ENCODE measurements around the gene TMEM145.
A peak's percentile ranks its signal among the peaks of the same experiment; 100 is the strongest.
"Not testable (repeated sequence)": the region's sequence is repeated elsewhere in the genome, so short reads cannot be mapped to it uniquely, and the experiment has no call there.

Gene TMEM145

DNA sequence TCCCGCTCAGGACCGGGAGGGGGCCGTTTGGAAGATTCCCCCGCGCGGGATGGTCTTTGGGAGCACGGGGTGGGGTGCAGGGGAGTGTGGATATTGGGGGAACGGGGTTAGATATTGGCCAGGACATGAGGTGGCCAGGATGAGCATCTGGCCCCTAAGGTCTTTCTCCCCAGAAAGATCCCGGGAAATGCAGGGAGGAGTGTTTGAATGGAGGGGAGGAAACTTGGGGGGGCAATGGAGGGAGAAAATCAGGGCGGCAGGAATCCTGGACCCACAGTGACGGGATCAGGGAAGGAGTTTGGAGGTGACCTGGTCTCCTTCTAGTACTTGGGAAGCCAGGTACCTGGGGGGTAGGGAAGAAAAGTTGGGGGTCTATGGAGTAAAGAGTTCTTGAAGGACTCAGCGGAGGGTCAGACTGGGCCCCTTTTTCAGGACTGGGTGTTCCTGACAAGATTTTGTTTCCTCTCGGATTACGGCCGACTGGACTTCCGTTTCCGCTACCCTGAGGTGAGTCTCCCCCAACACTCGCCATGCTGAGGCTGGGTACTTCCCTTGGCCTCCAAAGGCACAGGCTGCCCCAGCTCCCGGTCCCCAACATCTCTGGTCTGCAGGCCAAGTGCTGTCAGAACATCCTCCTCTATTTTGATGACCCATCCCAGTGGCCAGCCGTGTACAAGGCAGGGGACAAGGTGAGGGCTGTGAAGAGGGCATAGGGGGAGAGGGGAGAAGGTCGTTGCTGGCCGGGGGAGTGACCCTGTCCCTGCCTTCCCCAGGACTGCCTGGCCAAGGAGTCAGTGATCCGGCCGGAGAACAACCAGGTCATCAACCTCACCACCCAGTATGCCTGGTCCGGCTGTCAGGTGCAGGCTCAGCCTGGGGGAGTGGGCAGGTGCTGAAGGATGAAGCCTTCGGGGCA is 989 bp downstream of the TMEM145 start:
- no peak for DNase-seq (ENCODE audit: low read depth in 3 of 3)

DNA sequence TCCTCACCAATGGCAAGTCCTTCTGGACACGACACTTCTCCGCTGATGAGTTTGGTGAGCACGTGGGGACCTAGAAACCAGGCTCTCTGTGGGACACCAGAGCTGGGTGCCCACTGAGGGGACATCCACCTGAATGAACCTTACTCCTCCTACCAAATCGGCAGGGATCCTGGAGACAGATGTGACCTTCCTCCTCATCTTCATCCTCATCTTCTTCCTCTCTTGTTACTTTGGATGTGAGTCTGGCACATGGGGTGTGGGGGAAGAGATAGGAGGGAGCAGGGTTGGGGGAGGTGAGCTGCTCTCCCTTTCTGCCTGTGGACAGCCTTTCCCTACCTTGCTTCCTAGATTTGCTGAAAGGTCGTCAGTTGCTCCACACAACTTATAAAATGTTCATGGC is 1.9 kb downstream of the TMEM145 start:
- no peak for DNase-seq (ENCODE audit: low read depth in 3 of 3)

DNA sequence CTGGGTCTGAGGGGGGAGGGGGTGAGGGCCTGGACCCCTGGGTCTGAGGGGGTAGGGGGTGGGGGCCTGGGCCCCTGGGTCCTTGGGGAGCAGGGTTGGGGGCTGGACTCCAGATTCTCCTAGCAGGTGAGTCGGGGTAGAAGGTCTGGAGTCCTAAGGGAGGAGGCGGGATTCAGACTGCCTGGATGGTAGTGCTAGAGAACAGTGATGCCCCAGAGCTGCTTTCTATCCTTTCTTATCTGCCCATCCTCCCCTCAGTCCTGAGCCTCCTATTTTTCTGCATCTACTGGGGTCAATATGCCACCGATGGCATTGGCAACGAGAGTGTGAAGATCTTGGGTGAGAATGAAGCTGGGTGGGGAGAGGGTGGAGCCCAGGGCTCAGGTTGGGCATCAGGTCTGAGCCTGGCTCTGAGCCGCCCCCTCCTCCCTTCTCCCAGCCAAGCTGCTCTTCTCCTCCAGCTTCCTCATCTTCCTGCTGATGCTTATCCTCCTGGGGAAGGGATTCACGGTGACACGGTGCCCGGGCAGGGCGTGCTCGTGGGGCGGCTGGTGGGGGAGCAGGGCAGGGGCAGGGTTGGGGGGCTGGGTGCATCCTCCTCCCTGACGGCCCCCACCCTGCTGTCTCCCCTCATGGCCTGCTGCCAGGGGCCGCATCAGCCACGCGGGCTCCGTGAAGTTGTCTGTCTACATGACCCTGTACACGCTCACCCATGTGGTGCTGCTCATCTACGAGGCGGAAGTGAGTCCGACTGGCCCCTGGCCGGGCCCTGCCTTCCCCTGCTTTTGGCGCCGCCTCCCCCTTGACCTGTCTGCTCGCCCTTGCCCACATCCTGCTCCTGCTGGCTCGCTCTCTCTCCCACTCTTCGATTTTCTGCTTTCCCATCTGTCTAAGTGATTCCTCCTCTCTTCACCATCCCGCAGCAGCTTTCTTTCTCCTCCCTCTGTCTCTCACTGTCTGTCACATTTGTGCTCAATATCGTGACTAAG is 3.4 kb downstream of the TMEM145 start:
- DNase-seq (ENCODE audit: low read depth in 3 of 3): no peak

DNA sequence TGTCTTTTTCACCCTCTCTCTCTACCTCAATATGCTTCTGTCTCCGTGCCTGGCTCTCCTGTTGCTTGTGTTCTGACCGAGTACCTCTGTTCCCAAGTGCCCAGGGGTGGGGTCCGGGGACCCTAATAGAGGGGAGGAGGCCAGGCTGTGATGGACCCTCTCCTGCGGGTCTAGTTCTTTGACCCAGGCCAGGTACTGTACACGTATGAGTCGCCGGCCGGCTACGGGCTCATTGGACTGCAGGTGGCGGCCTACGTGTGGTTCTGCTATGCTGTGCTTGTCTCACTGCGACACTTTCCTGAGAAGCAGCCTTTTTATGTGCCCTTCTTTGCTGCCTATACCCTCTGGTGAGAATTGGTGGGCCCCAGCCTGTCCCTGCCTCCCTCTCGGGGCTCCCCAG is 4.4 kb downstream of the TMEM145 start:
- DNase-seq (ENCODE audit: low read depth in 3 of 3): no peak

DNA sequence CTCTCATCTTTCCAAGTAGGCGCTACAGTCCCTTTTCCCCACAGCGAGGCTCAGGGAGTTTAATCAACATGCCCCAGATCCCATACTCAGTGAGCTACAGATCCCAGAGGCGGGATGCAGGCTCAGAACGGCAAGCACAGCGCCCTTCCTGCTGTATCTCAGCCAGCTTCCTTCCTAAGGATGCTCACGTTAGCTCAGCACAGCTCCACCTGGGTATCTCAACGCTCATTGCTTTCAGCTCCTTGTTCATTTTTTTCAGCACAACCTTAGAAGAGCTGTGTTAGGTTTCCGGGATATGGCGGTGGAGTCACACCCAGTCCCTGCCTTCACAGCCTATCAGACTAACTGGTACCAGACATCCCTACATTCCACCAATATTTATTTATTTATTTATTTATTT is 9.2 kb downstream of the TMEM145 start:
- DNase-seq (ENCODE audit: low read depth in 3 of 3): no peak

DNA sequence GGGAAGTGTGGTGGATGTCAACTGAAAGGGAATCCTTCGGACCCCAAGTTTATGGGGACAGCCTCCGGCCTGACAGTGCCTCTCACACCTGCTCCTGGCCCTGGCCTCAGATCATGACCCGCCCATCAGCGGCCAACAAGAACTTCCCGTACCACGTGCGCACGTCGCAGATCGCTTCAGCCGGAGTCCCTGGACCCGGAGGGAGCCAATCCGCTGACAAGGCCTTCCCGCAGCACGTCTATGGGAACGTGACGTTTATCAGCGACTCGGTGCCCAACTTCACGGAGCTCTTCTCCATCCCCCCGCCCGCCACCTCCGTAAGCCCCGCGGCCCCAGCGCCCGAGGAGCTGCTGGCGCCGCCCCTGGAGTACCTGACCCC is 10.4 kb downstream of the TMEM145 start:
- DNase-seq (ENCODE audit: low read depth in 3 of 3): no peak

DNA sequence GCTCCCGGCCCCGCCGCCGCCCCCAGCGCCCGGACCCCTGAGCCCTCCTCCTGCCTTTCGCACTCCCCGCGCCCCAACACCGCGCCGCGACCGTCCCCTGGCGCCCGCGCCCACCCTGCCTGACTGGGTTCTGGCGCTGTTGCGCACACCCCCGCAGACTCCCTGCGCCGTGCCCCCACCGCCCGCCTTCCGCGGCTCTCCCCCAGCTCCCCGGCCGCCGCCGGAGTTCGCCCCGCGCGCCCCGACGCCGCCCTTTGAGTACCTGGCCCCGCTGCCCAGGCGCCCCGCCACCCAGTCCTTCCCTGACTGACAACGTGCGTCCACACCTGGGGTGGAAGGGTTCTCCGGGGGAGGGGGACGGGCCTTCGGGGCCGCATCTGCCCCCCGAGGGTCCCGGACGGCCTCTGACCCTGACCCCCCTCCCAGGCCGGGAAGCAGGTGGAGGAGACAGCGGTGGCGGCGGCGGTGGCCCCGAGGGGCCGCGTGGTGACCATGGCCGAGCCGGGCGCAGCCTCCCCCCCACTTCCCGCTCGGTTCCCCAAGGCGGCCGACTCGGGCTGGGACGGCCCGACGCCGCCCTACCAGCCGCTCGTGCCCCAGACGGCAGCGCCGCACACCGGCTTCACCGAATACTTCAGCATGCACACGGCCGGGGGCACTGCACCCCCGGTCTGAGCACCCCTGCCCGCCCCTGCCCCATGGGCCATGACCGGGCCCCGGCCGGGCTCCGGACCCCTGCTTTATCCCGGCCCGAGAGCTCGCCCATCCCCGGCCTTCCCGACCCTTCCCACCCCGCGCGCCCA is 10.9 kb downstream of the TMEM145 start:
- DNase-seq (ENCODE audit: low read depth in 3 of 3): peak in 1 of 3 experiments; percentile 18

DNA sequence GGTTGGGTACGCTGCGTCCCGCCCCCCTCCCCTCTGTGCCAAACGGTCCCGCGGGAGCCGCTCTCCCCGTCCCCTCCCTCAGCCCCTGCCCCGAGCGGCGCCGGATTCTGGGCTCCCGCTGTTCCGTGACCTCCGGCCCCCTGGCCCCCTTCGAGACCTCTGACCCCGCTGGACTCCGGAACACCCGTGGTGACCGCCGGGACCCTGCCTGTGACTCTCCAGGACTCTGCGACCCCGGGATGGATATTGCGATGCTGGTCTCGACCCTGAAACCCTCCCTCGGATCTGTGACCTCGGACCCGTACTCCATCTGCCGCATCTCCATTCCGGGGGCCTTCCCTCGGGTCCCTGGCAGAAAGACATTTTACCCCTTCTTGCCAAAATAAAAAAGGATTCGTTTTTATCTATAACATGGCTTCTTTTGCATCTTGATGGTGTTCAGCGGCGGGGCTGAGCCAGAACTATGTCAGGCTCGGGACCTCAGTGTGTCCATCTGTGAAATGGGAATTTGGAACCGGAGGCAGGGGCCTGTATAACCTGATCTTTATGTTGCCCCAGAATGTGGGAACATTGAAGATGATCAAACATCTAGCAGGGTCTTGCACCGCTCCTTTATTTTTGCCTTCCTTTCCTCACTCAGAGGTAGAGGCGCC is 11.7 kb downstream of the TMEM145 start:
- DNase-seq (ENCODE audit: low read depth in 3 of 3): no peak

DNA sequence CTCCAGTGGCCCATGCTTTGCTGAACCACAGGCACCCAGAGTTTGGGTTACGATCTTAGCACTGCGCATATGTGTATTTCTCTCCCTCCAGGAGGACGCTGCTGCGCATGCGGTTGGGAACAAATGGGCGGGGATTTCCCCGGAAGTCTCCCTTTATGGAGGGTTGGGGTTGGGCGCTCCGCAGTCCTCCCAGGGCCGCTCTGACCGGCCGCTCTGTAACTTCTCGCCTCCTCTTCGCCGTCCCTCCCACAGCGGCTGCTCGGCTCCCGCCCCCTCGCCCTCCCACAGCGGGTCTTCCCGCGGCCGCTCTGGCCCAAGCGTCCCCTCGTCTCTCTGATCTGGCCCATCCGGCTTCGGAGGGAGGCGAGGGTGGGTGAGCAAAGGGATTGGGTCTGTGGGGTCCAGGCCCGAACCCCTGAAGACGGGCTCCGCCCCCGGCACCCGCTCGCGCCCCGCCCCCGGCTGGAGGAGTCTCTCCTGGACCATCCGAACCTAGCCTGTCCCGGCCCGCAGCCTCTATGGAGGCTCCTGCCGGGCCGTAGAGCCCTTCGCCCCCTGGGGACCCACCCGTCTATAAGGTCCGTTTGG is 12.3 kb downstream of the TMEM145 start, which contains the start of gene MEGF8:
Gene MEGF8, plus strand, starts transcription at position 328 of the 588 bp plus-strand sequence. CDS start 609 bp downstream, outside the sequence.
- DNase-seq (ENCODE audit: low read depth in 3 of 3): peak; percentile 93 to 99 (median 97)

DNA sequence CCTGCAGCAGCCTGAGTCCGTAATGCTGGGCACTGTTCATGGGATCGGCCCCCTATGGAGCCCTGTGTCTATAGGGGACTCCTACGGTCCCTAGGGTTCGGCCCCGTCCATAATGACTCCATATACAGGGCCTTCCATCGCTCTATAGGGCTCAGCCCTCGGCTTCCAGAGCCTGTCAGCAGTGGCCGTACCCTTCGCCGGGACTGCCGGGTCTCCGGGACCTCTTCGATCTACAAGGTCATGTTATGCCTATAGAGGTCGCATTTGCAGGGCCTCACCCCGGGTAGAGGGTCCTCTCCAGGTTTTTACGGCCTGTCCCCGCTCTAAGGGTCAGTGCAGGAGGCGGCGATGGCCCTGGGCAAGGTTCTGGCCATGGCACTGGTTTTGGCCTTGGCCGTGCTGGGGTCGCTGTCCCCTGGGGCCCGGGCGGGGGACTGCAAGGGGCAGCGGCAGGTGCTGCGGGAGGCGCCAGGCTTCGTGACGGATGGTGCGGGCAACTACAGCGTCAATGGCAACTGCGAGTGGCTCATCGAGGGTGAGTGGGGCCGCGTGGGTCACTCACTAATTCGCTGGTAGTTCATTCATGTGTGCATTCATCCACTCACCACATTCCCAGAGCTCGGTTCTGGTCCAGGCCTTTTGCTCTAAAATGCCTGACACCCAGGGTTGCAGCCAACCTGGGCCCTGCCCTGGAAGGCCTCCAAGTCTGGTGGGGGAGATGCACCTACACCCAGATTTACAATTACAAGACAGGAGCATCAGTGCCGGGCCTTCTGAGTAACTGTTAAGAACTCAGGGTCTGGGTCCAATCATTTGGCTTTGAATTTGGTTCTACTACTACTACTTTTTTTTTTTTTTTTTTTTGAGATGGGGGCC is 13.0 kb downstream of the TMEM145 start:
- DNase-seq (ENCODE audit: low read depth in 3 of 3): peak in 1 of 3 experiments; percentile 18

DNA sequence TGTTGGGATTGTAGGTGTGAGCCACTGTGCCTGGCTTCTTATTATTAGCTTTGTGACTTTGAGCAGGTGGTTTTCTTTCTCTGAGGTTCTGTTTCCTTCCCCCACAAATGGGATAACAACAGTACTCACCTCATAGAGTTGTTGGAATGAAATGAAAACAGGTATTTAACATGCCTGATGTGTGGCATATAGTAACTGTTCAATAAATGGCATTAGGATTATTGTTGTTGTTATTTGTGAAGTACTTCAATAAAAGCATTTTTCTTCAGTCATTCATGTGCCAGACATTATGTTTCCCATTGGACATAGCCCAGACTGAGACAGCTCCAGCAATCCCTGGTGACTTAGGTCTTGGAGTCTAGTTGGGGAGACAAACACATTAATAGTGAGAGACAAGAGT is 13.9 kb downstream of the TMEM145 start:
- no peak for DNase-seq (ENCODE audit: low read depth in 3 of 3)

DNA sequence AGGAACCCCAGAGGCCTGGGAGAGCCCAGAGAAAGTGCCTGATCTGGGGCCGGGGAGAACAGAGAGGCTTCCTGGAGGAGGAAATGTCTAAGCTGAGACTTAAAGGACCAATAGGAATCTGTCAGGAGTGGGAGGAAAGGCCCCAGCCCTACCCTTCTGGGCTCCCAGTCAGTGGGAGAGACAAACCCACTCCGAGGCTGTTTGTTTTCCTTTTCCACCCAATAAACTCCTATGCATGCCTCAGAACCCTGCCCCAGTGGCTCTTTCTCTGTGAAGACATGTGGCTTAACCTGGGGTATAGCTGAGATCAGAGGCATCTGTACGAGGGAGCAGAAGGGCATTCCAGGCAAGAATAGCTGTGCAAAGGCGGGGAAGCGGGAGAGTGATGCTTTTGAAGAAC is 14.3 kb downstream of the TMEM145 start:
- DNase-seq (ENCODE audit: low read depth in 3 of 3): no peak

DNA sequence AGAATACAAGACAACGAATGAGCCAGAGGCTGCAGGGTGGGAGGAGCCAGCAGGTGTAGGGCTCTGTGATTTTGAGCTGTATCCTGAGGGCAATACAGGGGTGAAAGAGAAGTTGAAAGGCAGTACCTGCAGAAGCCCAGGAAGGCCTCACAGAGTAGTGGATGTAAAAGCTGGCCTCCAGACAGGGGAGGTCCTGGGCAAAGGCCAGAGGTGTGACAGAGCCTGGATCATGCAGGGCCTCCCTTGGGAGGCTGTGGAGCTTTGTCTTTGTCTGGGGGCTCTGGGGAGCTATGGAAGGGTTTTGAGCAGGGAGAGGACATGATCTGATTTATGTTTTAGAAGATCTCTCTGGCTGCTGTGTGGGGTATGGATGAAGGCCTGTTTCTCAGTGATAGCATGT is 15.0 kb downstream of the TMEM145 start:
- no peak for DNase-seq (ENCODE audit: low read depth in 3 of 3)

DNA sequence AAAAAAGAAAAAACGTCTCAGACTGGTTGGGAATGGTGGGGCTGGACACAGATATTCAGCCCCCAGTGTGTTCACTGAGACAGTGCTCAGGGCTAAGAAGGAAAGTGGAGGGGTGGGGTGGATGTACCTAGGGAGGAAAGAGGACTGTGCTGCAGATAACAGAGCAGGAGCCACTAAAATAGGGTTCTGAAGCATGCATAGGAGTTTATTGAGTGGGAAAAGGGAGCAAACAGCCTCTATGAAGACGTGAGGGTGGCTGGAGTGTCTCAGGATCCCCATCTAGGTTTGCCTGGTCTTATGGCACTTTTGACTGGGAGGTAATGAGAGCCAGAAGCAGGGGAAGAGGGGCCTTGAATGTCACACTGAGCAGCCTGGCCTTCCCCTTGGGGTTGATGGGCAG is 15.7 kb downstream of the TMEM145 start:
- DNase-seq (ENCODE audit: low read depth in 3 of 3): no peak

DNA sequence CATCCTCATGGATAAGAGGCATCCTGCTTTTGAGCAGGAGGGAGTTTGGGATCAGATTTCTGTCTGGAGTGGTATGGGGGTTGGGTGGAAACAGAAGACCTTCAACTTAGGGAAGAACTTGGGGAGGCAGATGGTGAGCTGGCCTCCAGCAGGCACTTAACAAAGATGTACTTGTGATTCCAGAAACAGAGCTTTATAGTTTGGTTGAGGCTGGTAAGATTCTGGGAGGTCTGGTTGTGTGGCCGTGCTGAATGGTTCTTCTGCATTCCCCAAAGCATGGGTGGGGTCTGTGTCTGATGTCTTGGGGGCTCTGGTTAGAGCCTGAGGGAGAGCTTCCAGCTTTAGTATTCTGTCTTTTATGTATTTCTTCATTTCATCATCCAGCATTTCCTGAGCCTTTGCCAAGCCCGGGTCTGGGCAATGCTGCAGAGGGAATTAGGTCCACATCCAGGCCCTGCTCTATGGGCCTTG is 17.2 kb downstream of the TMEM145 start:
- no peak for DNase-seq (ENCODE audit: low read depth in 3 of 3)

DNA sequence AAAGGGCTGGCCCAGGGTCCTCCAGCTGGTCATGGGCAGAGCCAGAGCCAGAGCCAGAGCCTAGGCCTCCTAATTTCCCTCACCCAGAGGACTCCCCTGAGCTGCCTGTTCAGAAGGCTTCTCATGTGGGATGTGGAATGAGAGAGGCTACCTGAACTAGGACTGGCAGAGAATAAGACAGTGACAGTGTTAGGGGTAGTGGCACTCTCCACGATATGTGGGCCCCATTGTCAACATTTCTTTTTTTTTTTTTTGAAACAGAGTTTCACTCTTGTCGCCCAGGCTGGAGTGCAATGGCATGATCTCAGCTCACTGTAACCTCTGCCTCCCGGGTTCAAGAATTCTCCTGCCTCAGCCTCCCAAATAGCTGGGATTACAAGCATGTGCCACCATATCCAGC is 18.2 kb downstream of the TMEM145 start:
- DNase-seq (ENCODE audit: low read depth in 3 of 3): not testable (repeated sequence)

DNA sequence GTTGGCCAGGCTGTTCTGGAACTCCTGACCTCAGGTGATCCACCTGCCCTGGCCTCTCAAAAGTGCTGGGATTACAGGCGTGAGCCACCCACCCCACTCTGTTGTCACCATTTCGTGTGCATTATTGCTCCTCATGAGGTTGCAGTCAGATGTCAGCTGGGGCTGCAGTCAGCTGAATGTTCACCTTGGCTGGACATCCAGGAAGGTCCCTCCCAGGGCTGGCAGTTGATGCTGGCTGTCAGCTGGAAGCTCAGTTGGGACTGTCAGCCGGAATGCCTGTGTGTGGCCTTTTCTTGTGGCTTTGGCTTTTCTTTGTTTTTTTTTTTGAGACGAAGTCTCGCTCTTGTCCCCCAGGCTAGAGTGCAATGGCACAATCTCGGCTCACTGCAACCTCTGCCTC is 18.9 kb downstream of the TMEM145 start:
- DNase-seq (ENCODE audit: low read depth in 3 of 3): no peak

DNA sequence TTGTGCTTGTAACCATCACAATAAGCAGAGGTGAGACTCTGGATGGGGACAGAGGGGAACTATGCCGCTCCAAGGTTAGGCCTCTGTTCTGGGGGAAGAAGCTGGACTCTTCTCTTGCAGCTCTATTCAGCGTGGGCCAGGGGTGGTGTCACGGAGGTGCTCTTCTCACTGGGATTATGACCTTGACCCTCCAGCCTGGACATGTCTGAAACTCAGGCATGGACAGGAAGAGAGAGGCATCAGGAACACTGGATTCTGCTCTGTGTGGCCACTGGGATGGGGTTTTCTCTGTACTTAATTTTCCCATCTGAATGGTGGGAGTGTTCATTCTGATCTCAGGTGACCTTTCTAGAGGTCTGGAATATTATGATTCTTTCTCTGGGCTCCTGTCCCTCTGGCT is 19.9 kb downstream of the TMEM145 start:
- DNase-seq (ENCODE audit: low read depth in 3 of 3): no peak

DNA sequence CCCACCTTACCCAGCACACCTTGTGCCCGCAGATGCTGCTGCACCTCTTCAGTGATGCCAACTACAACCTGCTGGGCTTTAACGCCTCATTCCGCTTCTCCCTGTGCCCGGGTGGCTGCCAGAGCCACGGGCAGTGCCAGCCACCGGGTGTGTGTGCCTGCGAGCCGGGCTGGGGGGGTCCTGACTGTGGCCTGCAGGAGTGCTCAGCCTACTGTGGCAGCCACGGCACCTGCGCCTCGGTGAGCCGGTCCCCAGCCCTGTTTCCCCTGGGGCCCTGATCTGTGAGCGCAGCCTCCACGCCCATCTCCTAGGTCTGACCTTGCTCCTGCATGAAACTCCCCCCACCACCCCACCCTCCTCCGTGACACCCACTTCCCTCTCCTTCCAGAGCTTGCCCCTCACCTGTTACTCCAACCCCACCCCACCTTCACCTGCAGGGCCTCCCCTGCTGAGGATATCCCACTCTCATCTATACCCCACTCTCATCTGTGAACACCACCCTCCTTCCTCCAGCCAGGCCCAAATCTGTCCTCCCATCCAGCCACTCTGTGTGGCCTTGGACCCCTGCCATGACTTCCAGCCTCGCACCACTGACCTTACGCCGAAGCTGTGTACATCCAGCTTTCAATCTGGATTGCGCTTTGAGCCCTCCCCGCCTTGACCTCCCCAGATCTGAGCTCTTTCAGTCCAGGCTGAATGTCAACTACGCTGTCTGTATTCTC is 21.0 kb downstream of the TMEM145 start:
- no peak for DNase-seq (ENCODE audit: low read depth in 3 of 3)
